GM12865 (cell line): ENCODE data around the gene RIN3.

Experiments
- DNase-seq: peaks from one replicate; pipeline ENCODE4 v3.0.0; 2010; ENCODE audit warnings: low read depth
- H3K4me3 ChIP-seq: 2 replicates; pipeline ENCODE4 v1.5.1; 2011; ENCODE audit warnings: mild to moderate bottlenecking, low read depth, low read length, control low read depth
- TF ChIP-seq, protein P1 (sequence below): IDR thresholded peaks from 2 replicates; pipeline ENCODE4 v1.5.1; 2011; ENCODE audit warnings: low read length, control low read depth, low read depth, inconsistent platforms; ENCODE audit not compliant: insufficient read depth; ENCODE audit errors: missing control alignments

The RIN3 gene

DNA sequence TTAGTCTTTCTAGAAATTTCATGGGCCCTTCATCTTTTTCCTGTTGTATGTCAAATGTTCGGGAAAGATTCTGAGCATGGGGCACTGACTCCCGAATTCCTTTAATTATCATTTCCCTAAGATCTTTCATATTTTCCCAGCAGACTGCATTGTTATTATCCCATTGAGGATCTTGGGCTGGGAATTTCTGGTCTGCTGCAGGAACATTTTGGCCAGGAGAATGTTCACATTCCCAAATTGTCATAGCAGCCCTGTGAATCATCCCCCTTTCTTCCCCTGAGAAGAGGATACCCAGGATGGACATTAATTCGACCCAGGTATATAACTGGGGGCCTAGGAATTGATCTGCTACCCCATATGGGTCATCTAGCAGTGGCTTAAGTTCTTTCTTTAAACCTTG, 112.5 kb downstream of the RIN3 start:
- DNase-seq: no peak
- H3K4me3 ChIP-seq: no peak overlapping the region
- TF ChIP-seq, protein P1, sequence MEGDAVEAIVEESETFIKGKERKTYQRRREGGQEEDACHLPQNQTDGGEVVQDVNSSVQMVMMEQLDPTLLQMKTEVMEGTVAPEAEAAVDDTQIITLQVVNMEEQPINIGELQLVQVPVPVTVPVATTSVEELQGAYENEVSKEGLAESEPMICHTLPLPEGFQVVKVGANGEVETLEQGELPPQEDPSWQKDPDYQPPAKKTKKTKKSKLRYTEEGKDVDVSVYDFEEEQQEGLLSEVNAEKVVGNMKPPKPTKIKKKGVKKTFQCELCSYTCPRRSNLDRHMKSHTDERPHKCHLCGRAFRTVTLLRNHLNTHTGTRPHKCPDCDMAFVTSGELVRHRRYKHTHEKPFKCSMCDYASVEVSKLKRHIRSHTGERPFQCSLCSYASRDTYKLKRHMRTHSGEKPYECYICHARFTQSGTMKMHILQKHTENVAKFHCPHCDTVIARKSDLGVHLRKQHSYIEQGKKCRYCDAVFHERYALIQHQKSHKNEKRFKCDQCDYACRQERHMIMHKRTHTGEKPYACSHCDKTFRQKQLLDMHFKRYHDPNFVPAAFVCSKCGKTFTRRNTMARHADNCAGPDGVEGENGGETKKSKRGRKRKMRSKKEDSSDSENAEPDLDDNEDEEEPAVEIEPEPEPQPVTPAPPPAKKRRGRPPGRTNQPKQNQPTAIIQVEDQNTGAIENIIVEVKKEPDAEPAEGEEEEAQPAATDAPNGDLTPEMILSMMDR: no peak

DNA sequence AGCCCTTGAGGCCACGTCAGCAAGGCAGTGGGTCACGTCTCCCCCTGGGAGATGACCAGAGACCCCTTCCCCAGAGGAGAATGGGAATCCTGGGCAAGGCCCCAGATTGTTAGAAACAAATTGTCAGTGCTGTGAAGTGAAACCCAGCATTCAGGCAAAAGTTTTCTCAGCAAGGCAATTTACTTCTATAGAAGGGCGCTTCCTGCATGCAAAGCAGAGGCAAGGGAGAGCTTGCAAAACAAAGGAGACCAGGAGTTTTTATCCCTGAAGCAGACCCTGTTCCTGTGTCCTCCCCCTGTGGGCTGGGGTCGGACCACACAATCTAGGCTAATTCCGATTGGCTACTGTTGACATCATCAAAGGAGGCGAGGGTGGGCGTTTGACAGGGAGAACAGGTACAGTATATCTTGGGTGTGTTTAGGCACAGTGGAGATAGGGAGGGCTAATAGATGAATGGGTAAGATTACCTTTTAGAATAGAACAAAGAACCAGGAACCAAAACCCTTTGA, 114.2 kb downstream of the RIN3 start:
- TF ChIP-seq, protein P1: no peak
- no peak for DNase-seq
- no peak overlapping the region for H3K4me3 ChIP-seq

DNA sequence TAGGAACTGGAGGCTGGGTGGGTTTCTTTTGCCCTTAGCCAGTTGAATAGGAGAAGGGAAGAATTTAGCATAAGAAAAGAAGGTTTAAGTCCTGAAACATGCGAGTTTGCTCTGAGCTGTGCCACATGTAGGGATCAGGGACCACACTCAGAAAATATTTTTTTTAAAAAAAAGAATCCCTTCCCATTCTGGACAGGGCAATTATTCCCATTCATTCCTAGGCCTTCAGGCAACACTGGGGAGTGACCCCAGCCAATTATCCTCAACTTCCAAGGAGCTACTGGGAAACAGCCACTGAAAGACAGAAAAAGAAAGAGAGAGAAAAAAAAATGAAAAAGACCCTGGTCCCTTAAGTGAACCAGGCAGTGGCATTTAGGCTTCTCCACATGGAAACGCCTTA, 115.1 kb downstream of the RIN3 start:
- TF ChIP-seq, protein P1: no peak
- no peak overlapping the region for H3K4me3 ChIP-seq
- DNase-seq: no peak

DNA sequence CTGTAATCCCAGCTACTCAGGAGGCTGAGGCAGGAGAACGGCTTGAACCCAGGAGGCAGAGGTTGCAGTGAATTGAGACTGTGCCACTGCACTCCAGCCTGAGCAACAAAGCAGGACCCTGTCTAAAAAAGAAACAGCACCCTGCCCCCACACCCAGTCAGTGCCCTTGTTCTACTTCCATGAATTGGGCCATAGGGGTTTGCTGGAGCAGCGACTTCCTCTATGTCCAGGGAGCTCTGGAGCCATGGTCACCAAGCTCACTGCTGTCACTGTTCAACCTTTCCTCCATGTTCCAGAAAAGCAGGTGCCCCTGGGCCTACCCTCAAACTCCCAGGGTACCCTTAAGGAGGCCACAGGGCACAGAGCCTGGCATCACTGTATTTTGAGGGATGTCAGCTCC, 116.8 kb downstream of the RIN3 start:
- TF ChIP-seq, protein P1: no peak
- DNase-seq: no peak
- no peak overlapping the region for H3K4me3 ChIP-seq

DNA sequence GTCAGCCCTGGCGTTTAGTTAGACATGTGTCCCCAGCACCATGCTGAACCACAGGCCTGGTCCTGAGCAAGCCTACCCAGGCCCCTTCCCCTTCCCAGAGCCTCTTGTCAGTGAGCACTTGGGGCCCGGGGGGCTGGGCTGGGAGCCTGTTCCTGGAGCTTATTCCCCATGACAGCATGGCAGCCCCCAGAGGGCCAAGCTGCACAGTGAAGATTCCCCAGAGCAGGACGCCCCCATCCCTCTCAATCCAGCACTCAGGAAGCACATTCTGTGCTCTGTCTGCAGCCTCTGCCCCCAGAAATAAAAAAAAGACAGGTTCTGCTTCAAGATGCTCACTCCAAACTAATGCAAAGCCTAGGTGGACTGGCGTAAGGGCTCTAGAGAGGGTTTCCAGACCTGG, 117.5 kb downstream of the RIN3 start:
- DNase-seq: no peak
- TF ChIP-seq, protein P1: no peak
- H3K4me3 ChIP-seq: no peak overlapping the region

DNA sequence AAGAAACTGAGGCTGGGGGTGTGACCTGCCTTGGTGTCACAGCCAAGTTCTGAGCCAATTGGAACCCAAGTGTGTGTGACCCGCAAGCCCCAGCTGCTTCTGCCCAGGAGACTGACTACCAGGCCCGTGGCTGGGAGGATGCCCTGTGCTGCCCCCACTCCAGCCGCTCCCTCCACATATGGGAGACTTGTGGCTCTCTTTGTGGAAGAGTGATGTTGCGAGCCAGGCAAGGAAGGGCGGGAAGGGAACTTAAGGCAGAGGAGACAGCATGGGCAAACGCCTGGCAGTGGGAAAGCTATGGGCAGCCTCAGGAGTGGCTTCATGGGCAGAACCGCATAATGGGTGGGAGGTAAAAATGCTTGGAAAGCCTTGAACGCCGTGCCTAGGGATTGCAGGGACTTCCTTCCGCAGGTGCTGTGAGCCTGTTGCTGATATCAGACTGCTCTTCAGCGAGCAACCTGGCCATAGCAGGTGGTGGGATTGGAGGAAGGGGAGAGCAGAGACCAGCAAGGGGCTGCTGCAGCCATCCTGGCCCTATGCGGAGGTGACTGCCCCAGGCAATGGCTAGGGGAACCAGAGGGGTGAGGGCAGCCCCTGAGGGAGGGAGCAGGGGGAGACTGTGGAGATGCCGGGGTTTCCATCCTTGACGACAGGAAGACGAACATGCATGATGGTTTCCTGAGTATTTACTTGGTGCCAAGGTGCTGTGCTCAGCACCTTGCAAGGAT, 119.1 kb downstream of the RIN3 start:
- TF ChIP-seq, protein P1: no peak
- no peak overlapping the region for H3K4me3 ChIP-seq
- no peak for DNase-seq

DNA sequence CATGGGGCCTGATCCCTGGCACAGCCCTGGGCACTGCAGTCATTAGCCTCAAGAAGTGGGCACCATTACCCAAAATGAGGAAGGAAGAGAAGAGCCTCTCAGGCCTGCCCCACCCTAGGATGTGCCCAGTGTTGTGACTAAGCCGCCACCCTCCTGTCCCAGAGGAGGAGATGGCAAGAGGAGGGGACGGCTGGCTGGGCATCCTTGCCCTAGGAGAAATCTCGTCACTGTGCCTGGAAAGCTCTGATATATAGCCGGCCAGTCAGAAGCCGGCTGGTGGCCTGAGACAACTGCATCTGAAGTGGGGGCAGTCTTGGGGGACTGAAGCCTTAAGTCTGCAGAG, 119.7 kb downstream of the RIN3 start:
- no peak overlapping the region for H3K4me3 ChIP-seq
- no peak for DNase-seq
- TF ChIP-seq, protein P1: no peak
